G401 (cell line): Measurements from ENCODE around the gene ZNF655. TPM values are rescaled to one million over a fixed set of nuclear protein-coding genes. Genes with fewer than 3 reads are reported as not detected.

Experiments
- DNase-seq: peaks from one replicate; pipeline ENCODE4 v3.0.0-alpha.2; 2015; ENCODE audit warnings: low spot score
- in situ Hi-C: cut with HindIII; loops from 2 replicates; pipeline ENCODE4 v1.10.0; 2016; ENCODE audit warnings: low sequenced_read_pairs, mixed read lengths
- total RNA-seq: library from RNA; depleted of rRNA; stranded (reverse); fragments of >200 nt; shearing (Covaris generic); gene quantifications from 2 replicates; pipeline ENCODE4 v1.2.3, GENCODE V29; 2014

The ZNF655 gene
- total RNA-seq, 1 experiment from 2014 or later: 40.9 TPM

DNA sequence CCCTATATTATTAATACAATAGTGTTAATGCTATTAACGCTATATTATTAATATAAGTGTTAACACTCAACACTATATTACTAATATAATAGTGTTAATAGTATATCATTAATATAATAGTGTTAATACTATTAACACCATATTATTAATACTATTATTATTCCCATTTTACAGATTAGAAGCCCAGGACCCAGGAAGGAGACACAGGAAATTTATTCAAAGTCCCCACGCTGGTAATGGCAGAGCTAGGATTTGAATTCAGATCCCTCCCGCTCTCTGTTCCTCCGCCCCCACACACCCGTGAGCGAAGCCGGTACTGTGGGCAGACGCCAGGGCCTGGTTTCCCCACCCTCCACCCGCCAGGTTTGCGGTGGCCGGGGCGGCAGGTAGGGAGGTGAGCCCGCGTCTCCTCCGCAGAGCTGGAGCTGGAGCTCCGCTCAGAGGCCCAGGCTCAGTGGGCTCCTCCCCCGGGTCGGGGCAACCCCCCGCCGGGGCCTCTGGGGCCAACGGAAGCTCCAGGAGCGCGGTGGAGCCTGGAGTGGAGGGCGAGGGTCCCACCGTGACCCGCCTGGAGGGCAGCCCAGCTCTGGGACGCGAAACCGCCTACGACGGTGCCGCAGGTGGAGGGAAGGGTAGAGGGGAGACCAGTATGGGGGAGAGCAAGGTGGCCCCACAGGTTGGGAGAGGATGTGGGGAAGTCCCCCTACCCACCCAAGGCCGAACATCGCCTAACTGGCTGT, 39.5 kb downstream of the ZNF655 start, which contains the start of gene TMEM225B:
Gene TMEM225B (plus strand): TSS at position 506 of the 740 bp plus-strand sequence. CDS start 6,122 bp downstream, outside the sequence.
- in situ Hi-C loops: no loop called here
- no peak for DNase-seq

DNA sequence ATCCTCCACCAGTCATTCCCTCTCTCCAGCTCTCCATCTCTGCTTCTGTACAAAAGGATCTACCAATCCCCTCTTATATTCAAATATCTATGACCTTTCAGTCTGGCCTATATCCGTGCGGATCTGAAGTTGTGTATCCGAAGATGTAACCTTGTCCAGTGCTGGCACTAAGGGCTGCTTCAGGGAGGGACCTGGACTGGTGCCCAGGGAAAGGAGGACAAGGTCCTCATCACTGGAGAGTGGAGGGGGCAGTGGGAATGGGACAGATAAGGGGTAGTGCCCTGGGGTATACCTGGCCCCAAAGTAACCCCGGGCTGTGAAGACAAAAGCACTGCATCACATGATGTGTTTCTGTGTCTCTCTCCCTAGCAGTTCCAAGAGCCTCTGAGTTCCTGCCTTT, 41.4 kb downstream of the ZNF655 start:
- in situ Hi-C loops: no loop called here
- no peak for DNase-seq

DNA sequence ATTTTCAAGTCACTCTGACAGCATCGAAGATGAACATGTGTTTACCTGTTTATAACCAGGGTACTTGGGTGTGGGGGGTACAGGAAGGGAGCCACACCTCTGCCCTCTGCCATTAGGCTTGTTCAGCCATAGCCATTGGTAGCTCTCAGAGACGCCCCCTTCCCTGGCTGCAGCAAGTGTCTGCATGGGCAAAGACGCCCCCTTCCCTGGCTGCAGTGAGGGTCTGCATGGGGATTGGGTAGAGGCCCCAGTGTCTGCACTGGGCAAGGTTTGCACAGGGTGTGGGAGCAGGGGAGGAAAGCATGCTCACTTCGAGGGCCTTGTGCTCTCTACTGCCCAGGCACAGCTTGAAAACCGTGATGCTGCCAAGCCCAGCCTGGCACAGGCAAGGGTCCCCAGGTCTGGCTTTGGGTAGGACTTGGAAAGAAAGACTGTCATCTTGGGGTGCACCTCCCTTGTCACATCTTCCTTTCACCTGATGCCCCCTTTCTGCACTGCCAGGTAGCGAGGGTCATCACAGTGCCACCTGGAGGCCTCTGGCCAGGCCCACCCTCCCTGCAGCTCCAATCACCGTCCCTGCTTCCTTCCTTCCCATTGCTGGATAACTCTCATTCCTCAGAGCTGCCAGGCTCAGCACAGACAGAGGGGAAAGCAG, 43.3 kb downstream of the ZNF655 start:
- no peak for DNase-seq
- in situ Hi-C loops: no loop called here

DNA sequence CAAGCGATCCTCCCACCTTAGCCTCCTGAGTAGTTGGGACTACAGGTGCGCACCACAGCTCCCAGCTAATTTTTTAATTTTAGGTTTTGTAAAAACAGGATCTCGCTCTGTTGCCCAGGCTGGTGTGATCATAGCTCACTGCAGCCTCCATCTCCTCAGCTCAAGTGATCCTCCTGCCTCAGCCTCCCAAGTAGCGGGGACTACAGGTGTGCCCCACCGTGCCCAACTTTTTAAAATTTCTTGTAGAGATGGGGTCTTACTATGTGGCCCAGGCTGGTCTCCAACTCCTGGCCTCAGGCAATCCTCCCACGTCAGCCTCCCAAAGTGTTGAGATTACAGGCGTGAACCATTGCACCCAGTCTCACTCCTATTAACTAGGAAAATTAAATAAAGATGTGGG, 47.1 kb downstream of the ZNF655 start:
- in situ Hi-C loops: no loop called here
- DNase-seq: no peak

DNA sequence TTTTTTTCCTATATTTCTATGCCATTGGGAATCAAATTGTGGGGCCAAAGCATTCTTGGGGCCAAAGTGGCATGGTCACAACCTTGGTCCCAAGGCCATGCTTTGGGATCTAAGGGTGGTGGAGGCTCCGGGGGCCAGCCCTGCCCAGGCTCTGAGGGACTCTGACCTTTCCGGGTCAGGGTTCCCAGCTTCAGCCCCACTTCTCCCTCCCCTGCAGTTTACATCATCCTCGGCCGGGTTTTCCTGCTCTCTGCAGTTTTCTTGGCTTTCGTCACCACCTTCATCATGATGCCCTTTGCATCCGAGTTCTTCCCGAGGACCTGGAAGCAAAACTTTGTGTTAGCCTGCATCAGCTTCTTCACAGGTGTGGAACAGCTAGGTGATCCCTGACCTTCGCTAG, 48.1 kb downstream of the ZNF655 start:
- in situ Hi-C loops: no loop called here
- DNase-seq: no peak

DNA sequence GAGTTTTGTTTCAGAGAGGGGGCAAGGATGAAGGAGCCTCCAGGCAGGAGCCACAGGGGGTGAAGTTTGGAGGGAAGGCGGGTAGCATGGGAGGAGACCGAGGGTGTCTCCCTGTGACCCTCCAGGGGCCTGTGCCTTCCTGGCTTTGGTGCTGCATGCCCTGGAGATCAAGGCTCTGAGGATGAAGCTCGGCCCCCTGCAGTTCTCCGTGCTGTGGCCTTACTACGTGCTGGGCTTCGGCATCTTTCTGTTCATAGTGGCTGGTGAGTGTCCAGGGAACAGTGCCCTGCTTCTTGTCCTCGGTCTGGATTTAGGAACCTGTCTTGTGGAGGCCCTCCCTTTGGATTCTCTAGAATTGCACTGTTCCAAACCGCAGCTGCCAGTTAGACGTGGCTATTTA, 49.1 kb downstream of the ZNF655 start:
- in situ Hi-C loops: no loop called here
- no peak for DNase-seq

DNA sequence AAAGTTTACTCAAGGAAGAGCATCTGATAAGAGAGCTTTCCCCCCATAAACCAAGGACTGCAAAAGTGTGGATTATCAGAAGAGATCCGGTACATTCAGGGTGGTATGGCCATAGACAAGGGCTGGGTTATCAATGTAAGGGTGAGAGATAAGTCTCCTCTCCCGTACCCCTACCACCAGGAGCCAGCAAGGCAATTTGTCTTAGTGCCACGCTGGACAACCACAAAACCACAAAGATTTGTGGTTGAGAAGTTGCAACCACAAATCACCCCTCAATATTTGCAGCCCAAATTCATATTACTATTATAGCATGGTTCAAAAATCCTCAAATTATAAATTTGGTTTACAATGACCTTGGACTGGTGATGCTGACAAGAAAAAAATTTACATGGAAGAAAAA, 56.1 kb downstream of the ZNF655 start:
- no peak for DNase-seq
- in situ Hi-C loops: no loop called here

DNA sequence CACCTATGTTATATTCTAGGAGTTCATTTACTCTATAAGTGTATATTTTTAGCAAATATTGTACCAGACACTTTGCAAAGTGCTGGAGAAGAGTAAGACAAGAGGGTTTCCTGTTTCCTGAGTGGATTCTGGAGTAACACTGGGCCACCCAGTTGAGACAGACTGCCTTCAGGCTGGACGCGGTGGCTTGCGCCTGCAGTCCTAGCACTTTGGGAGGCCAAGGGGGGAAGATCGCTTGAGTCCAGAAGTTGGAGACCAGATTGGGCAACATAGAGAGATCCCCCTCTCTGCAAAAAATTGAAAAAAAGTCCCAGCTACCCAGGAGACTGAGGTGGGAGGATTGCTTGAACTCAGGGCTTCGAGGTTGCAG, 57.5 kb downstream of the ZNF655 start:
- in situ Hi-C loops: no loop called here
- no peak for DNase-seq

DNA sequence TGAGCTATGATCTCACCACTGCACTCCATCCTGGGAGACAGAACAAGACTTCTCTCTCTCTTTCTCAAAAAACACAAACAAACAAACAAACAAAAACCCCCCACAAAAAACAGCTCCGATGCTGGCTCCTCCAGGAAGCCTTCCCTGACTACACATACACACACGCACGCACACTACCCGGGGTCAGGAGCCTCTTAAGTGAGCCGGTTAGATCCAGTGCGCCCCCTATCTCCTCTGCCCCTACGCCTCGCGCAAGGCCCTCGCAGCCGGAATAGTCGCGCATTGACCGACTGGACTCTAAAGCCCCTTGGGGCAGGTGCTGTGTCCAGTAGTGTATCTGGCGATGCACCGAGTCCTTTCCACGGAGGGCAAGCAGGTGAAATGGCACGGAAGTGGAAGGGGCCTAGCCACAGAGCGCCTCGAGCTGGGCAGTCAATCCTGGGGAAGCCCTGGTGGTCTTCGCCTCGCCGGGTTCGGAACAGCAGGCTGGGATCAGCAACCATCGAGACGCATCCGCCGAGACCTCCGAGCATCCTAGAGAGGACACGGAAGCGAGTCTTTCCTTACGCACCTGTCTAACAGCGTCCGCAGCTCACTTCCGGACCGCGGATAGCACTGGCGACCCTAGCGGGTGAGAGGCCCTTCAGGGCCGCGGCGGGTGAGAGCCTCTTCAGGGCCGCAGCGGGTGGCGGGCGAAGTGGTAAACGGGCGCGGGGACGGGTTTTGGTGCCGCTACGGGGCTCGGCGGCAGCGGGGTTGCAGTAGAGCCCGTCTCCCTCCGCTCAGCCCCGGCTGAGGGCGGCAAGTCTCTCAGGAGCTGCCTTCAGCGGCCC, 58.1 kb downstream of the ZNF655 start, which contains the start of gene ZSCAN25:
Gene ZSCAN25 (plus strand): TSS at position 588 of the 833 bp plus-strand sequence. CDS start 2,661 bp downstream, outside the sequence.
- in situ Hi-C loops: no loop called here
- peak; percentile 93 for DNase-seq

DNA sequence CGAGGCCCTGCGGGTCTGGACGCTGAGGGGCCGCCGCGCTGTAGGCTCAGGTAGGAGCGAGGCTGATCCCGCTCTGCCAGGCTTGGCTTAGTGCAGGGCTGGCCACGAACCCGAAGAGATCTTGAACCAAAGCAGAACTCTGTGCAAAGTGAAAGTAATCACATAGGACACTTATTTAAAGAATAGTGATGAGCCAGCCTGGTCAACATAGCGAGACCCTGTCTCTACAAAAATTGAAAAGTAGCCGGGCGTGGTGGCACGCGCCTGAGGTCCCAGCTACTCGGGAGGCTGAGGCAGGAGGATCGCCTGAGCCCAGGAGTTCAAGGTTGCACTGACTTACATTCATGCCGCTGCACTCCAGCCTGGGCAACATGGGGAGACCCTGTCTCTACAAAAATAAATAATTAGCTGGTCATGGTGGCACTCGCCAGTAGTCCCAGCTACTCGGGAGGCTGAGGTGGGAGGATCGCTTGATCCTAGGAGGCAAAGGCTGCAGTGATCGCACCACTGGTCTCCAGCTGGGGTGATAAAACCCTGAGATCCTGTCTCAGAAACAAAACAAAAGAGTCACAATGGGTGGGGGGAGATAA, 58.8 kb downstream of the ZNF655 start:
- no peak for DNase-seq
- in situ Hi-C loops: no loop called here

DNA sequence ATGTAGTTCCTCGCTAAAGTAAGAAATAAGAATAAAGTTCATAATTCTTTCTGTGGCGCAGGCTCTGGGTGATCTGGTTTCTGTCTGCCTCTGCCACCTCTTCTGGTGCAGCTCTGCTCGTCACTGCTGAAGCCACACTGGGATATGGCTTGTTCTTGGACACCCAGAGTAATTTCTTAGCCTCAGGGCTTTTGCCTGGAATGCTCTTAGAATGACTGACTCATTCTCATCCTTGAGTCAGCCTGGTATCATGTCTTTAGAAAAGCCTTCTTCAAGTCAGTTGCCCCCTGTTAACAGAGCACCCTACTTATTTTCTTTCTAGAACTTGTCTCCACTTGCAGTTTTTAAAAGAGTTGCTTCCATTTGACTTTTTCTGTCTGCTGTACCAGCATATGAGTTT, 60.3 kb downstream of the ZNF655 start:
- DNase-seq: no peak
- in situ Hi-C loops: no loop called here

DNA sequence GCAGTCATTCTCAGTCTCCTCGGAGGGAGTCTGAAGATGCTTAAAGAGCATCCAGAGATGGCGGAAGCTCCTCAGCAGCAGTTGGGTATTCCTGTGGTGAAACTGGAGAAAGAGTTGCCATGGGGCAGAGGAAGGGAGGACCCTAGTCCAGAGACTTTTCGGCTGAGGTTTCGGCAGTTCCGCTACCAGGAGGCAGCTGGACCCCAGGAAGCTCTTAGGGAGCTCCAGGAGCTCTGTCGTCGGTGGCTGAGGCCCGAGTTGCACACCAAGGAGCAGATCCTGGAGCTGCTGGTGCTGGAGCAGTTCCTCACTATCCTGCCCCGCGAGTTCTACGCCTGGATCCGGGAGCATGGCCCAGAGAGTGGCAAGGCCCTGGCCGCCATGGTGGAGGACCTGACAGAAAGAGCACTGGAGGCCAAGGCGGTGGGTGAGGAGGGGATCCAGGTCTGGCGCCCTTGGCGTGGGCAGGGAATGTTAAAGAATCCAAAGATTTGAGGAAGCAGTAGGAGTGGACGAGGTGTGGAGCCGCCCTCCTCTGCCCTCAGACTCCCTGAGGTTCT, 61.2 kb downstream of the ZNF655 start:
- no peak for DNase-seq
- in situ Hi-C loops: no loop called here

DNA sequence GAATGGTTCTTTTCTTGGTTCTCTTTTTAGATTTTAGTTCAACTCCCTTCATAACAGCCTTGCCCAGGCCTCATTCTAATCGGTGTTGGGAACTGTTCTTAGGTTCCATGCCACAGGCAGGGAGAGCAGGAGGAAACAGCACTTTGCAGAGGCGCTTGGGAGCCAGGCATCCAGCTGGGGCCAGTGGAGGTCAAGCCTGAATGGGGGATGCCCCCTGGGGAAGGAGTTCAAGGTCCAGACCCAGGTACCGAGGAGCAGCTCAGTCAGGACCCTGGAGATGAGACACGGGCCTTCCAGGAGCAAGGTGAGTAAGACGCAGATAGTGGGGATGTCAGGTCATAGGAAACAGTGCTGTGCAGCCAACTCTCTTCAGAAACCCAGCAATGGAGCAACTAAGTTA, 62.8 kb downstream of the ZNF655 start:
- in situ Hi-C loops: no loop called here
- no peak for DNase-seq

DNA sequence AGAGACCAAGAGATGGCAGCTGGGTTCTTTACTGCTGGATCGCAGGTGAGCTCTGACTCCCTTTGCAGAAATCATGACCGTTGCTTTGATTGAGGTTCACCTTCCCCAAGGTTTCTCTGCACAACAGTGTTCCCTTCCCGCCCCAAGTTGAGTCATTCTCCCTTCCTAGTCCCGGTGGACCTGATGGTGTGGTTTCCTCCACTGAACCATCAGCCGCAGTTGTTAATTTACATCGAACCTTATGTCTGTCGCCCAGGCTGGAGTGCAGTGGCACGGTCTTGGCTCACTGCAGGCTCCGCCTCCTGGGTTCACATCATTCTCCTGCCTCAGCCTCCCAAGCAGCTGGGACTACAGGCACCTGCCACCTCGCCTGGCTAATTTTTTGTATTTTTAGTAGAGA, 64.2 kb downstream of the ZNF655 start:
- DNase-seq: no peak
- in situ Hi-C loops: no loop called here

DNA sequence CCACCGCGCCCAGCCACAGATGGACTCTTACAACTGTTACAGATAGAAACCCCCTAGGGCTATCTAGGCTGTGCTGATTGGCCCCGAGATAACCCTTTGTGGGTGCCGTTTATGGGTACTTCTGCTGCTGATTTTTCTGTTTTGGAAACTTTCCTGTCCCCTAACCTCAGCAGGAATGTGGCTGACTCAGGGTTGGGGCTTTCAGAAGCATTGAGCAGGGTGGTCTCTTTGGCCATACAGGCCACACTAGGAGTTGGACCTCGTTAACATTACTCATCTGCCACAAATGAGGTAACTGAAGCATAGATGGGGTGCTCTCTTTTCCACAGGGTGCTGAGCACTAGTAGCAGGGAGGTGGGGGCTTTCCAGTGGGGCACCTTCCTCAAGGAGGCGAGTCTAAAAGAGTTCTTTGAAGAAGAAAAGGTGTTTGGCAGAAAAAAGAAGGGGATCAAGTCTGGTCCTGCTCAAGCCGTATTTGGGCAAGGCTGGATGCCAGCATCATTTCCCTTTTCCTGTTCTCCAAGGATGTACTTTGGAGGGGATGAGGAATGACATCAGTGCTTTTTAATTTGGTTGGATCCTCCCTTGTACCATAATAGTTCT, 64.8 kb downstream of the ZNF655 start:
- in situ Hi-C loops: no loop called here
- DNase-seq: no peak

DNA sequence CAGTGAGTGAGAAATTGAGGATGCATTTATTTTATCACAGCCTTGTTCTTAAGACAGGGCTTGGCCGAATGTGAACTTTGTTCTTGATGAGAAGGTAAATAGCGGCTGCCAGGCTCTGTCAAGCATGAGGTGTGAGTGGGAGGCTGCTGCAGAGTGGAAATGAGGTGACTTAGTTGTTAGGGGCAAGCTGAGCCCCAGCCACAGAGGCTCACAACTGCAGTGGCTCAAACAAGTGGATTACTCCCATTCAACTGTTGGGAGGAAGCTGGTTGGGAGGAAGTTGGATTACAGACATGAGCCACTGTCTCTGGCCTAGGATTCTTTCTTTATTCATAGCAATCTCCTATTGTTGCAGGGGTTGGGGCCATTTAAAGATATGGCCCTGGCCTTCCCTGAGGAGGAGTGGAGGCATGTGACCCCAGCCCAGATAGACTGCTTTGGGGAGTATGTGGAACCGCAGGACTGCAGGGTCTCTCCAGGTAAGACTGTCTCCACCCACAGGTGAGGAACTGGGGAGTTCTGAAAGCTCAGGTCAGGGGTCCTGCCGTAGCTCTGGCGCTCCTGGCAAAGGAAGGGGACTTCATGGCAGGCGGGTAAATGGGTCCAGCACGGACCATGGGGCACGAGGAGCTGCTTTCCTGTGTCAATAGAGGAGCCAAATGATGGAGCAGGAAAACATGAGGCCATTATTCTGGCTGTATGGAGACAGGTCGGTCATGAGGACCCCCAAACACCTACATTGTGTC, 65.4 kb downstream of the ZNF655 start:
- in situ Hi-C loops: no loop called here
- DNase-seq: no peak

DNA sequence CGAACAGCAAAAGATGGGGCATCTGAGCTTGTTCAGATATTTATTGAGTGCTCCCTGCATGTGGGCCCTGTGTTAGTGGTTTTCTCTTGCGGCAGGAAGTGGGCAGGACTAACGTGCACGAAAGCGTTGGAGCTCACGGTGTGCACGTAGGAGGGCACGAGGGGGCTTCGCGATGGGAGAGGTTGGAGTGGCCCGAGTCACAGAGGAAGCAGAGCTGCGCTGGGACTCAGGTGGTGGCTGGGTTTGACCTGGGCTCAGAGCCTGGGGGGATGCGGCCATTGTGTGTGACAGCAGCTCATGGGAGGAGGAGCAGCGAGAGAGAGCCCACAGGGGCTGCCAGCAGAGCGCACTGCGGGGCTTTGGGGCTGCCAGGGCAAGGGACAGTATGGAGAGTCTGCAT, 66.0 kb downstream of the ZNF655 start:
- DNase-seq: no peak
- in situ Hi-C loops: no loop called here

DNA sequence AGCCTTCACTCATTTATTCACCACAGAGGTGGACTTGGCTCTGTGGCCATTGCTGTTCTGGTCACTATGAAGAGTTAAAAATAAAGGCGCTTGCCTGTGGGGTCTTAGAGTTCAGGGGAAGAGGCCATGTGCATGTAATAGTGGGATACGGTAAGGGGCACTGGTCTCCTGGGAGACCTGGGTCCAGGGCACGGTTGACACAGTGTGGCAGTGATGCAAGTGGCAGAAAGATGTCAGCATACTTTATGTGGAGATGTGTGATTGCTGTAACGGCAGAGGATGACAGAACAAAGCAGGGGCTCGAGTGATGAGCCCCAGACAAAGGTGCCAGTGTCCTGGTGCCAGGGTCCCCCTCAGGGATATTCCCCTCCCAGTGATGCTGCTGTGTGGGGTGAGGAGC, 66.9 kb downstream of the ZNF655 start:
- no peak for DNase-seq
- in situ Hi-C loops: no loop called here
